GDM1 (cell line): ENCODE data around the gene MYO18A.
"Not testable (repeated sequence)": the region's sequence is repeated elsewhere in the genome, so short reads cannot be mapped to it uniquely, and the experiment has no call there.

Experiments
- DNase-seq: peaks from one replicate; lab custom pipeline; 2025; lab: John Stamatoyannopoulos, UW

Gene MYO18A, protein sequence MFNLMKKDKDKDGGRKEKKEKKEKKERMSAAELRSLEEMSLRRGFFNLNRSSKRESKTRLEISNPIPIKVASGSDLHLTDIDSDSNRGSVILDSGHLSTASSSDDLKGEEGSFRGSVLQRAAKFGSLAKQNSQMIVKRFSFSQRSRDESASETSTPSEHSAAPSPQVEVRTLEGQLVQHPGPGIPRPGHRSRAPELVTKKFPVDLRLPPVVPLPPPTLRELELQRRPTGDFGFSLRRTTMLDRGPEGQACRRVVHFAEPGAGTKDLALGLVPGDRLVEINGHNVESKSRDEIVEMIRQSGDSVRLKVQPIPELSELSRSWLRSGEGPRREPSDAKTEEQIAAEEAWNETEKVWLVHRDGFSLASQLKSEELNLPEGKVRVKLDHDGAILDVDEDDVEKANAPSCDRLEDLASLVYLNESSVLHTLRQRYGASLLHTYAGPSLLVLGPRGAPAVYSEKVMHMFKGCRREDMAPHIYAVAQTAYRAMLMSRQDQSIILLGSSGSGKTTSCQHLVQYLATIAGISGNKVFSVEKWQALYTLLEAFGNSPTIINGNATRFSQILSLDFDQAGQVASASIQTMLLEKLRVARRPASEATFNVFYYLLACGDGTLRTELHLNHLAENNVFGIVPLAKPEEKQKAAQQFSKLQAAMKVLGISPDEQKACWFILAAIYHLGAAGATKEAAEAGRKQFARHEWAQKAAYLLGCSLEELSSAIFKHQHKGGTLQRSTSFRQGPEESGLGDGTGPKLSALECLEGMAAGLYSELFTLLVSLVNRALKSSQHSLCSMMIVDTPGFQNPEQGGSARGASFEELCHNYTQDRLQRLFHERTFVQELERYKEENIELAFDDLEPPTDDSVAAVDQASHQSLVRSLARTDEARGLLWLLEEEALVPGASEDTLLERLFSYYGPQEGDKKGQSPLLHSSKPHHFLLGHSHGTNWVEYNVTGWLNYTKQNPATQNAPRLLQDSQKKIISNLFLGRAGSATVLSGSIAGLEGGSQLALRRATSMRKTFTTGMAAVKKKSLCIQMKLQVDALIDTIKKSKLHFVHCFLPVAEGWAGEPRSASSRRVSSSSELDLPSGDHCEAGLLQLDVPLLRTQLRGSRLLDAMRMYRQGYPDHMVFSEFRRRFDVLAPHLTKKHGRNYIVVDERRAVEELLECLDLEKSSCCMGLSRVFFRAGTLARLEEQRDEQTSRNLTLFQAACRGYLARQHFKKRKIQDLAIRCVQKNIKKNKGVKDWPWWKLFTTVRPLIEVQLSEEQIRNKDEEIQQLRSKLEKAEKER (N-terminal part only)

GRCh38 chr17:29180034-29180787, at the start of gene MYO18A:
Gene MYO18A (minus strand): TSS chr17:29180398. CDS start chr17:29166940, 13,458 bp downstream.
- DNase-seq = peak; percentile 69

GRCh38 chr17:29225396-29225795, 45.2 kb upstream of the MYO18A start:
- no peak for DNase-seq

- not testable (repeated sequence) for DNase-seq
These were observed 41.1 kb upstream of the MYO18A start for GRCh38 chr17:29221338-29221737.

DNA sequence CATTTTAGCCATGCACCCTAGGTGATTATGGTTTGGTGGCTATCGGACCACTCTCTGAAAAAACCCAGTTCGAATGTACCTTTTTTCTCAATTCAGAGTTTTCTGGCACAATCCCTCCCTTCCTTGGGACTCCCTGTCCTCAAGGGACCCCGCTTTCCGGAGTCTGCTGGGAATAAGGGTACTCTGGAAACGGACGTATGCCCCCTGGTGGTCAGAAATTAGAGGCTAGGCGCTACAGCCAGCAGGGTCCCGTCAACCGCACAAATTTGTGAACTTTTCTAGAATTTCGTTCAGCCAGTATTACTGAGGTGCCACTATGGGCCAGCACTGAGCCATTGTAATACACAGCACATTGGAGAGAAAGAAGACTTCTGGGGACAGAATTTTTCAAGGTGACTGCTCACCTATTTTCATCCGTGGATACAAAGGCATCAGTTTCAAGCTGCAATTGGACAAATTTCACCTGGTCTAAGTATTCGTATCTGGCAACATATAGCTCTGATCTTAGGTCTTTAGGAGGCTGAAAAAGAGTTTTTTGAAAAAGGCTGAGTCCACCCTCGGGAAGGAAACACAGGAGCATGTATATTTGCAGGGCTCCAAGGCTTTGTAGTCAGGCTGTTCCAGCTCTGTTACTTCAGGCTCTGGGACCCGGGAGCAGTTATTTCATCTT, 39.3 kb upstream of the MYO18A start:
- DNase-seq = peak; percentile 49

DNA sequence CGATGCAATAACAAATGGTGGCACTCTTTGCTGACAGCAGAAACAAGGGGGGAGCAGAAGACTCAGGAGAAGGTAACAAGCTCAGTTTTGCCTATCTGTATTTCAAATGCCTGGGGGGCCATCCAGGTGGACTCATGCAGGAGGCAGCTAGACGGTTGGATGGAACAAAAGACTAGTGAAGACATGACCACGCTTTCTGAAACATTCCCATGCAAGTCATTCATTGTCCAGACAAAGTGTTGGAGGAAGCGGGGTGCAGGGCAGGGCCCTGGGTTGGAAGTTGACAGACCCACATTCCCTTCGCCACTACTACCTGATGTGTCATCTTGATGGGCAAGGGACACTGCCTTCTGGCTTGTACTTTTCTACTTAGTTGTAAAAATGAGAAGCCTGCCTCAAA, 36.7 kb upstream of the MYO18A start:
- DNase-seq = no peak

- DNase-seq = no peak
These were observed 36.0 kb upstream of the MYO18A start for GRCh38 chr17:29216181-29216580.

- DNase-seq = no peak
These were observed 35.5 kb upstream of the MYO18A start for GRCh38 chr17:29215717-29216116.

DNA sequence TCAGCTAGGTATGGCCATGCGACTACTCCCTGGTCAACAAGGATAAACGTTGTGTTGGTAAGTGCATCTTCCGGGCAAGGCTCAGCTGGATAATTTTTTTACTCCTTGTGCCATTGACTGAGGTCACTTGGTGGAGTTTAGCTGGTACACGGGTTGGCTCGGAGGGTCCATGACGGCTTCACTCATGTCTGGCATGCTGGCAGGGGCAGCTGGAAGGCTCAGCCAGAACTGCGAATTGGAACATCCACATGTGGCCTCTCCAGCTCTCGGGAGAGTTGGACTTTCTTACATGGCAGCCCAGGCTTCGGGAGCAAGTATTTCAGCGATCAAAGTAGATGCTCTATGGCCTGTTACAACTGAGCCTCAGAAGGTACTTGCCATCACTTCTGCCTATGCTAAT, 35.0 kb upstream of the MYO18A start:
- no peak for DNase-seq

DNA sequence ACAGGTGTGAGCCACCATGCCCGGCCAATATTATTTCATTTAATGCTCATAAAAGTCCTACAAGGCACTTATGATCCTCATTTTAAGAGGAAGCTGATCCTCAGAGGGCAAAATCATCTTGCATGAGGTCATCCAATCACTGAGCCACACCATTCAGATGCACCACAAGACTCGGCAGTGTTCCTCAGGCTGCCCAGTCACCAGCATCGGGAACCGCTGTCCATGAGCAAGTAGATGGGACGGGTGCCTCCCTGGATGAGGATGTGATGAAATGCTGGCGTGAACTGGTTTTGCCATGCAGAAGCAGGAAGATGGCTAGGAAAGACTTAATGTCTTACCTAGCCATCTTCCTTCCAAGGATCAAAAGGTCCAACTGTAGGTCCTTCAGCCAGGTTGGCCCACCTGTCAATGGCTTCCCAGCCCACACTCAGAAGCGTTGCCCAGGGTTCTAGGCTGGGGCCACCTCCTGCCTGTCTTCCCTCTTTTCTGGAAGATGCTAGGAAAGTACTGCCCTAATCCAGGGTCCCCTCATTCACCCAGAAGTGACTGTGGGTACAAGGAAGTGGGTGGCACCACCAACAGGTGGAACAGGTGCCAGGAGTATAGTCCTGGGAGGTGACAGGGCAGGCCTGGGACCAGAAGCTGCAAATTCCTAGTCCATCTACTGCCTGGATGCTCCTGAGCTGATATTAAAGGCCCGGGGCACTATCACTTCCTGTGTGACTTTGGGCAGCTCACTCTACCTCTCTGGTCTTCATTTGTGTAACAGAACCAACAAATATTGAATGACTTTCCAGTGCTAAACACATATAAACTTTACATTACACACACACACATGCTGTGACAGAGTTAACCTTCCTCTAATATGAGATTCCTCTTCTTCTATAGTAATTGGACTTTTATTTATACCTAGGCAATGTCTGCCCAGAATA, 34.3 kb upstream of the MYO18A start:
- DNase-seq = no peak

DNA sequence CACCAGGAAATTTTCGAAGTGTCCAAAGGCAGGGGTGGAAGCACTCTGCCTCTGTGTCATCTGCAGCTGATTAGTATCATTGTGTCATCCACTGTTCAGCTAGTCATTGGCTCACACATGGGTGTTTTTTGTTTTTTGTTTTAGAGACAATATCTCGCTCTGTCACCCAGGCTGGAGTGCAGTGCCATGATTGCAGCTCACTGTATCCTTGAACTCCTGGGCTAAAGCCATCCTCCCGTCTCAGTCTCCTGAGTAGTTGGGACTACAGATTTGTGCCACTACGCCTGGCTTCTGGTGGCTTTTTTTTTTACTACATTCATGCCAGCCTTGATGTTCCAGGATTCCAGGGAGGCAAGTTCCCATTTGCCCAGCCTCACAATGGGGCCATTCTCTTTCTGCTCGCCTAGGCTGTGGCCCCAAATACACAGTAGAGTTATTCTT, 32.5 kb upstream of the MYO18A start:
- DNase-seq = no peak

- DNase-seq = no peak
These were observed 32.0 kb upstream of the MYO18A start for GRCh38 chr17:29212094-29212631.

GRCh38 chr17:29210879-29211278, 30.7 kb upstream of the MYO18A start:
- no peak for DNase-seq

GRCh38 chr17:29209073-29209472, 28.9 kb upstream of the MYO18A start:
- no peak for DNase-seq

DNA sequence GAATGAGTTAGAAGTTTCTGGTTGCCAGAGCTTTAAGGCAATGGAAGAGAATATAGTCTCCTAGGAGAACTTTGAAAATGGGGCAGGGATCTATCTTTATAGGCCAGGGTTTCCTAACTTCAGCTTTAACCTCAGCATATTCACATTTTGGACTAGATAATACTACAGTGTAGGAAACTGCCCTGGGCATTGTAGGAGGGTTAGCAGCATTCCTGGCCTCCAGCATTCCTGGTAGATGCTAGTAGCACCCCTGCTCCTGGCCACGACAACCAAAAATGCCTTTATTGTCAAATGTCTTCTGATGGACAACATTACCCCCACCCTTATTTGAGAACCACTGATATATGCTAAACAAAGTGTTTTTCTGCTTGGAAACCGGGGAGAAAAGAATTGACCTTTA, 27.8 kb upstream of the MYO18A start:
- no peak for DNase-seq

DNA sequence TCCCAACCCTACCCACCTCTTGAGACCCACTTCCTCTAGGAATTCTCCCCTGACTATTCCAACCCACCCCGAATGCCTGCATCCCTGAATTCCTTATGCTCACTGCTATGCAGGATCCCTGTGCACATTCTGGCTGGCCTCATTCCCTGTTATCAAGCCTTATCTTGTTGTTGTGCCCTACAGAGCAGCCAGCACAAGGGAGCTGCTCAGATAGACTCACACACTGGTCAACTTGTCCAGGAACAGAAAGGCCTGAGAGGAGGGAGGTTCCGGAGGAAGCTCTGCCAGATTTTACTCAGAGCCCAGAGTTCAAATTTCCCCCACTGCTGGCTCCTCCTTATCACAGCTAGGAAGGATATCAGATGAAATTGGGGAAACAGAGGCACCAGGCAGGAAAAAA, 24.8 kb upstream of the MYO18A start:
- DNase-seq = no peak

- not testable (repeated sequence) for DNase-seq
These were observed 24.0 kb upstream of the MYO18A start for GRCh38 chr17:29204068-29204804.

GRCh38 chr17:29197516-29198272, 17.5 kb upstream of the MYO18A start:
- DNase-seq = no peak
